PC-9 (cell line): ENCODE results near the gene RGS6. TPM values are rescaled to one million over a fixed set of nuclear protein-coding genes. Genes with fewer than 3 reads are reported as not detected.

ENCODE experiments used
- BruUV-seq: library from RNA; stranded (reverse); fragments of 400-500 nt; replicated peaks from 2 replicates; lab custom pipeline; 2021; lab: Mats Ljungman, UMichigan
- CTCF ChIA-PET: fragments of 300-600 bp; sonication (Branson Sonifier 250); formaldehyde crosslinking; loops from one replicate; lab custom pipeline; 2022; ENCODE audit warnings: antibody characterized with exemption; lab: Charles Lee
- POLR2A ChIA-PET: fragments of 300-600 bp; sonication (Branson Sonifier 250); formaldehyde crosslinking; loops from one replicate; lab custom pipeline; 2022; ENCODE audit warnings: antibody characterized with exemption; ENCODE audit not compliant: unreplicated experiment; lab: Charles Lee
- DNase-seq, 2 experiments: peaks; one replicate each; pipeline versions ENCODE4 v3.0.0 to v3.0.0-alpha.2; 2015 to 2022; ENCODE audit warnings: mixed read lengths in 1 of 2
- H2AFZ ChIP-seq: fragments of 200-600 bp; sonication (generic); 2 replicates; pipeline ENCODE4 v1.8.1; 2017; ENCODE audit warnings: antibody characterized with exemption
- H3F3A ChIP-seq: fragments of 200-600 bp; sonication (generic); 2 replicates; pipeline ENCODE4 v1.8.1; 2017; ENCODE audit warnings: antibody characterized with exemption, mild to moderate bottlenecking, low read depth; ENCODE audit not compliant: insufficient read depth
- H3K27ac ChIP-seq: fragments of 200-600 bp; sonication (generic); 2 replicates; pipeline ENCODE4 v1.6.1; 2016; ENCODE audit warnings: mixed run types
- H3K27me3 ChIP-seq: fragments of 200-600 bp; sonication (generic); 2 replicates; pipeline ENCODE4 v1.6.1; 2016; ENCODE audit warnings: low read depth, mixed run types; ENCODE audit not compliant: insufficient read depth
- H3K36me3 ChIP-seq: fragments of 200-600 bp; sonication (generic); 2 replicates; pipeline ENCODE4 v1.6.1; 2016; ENCODE audit warnings: low read depth, mixed run types
- H3K4me1 ChIP-seq: fragments of 200-600 bp; sonication (generic); replicated peaks from 2 replicates; pipeline ENCODE4 v1.6.1; 2016; ENCODE audit warnings: mixed run types; ENCODE audit not compliant: insufficient read depth
- H3K4me2 ChIP-seq: fragments of 200-600 bp; sonication (generic); 2 replicates; pipeline ENCODE4 v1.6.1; 2017; ENCODE audit warnings: mixed run types
- H3K4me3 ChIP-seq: fragments of 200-600 bp; sonication (generic); 2 replicates; pipeline ENCODE4 v1.6.1; 2016; ENCODE audit warnings: mixed run types
- H3K79me2 ChIP-seq: fragments of 200-600 bp; sonication (generic); 2 replicates; pipeline ENCODE4 v1.6.1; 2017; ENCODE audit warnings: low read depth, mixed run types
- H3K9me2 ChIP-seq: fragments of 200-600 bp; sonication (generic); 2 replicates; pipeline ENCODE4 v1.8.1; 2017; ENCODE audit warnings: mild to moderate bottlenecking; ENCODE audit not compliant: insufficient read depth
- H3K9me3 ChIP-seq: fragments of 200-600 bp; sonication (generic); 2 replicates; pipeline ENCODE4 v1.8.1; 2016; ENCODE audit warnings: low read depth; ENCODE audit not compliant: insufficient read depth
- H4K20me1 ChIP-seq: fragments of 200-600 bp; sonication (generic); 2 replicates; pipeline ENCODE4 v1.8.1; 2017; ENCODE audit not compliant: insufficient read depth
- CTCF ChIP-seq: fragments of 200-600 bp; sonication (generic); conservative IDR thresholded peaks from 2 replicates; pipeline ENCODE4 v1.6.1; 2017; ENCODE audit warnings: mixed run types, antibody characterized with exemption, mild to moderate bottlenecking, moderate library complexity
- EZH2 ChIP-seq: fragments of 200-600 bp; sonication (generic); IDR thresholded peaks from 2 replicates; pipeline ENCODE4 v1.8.0; 2017; ENCODE audit warnings: antibody characterized with exemption, low read depth
- intact Hi-C: fragments of 100-400 bp; cut with micrococcal nuclease; formaldehyde crosslinking; loops from one replicate; pipeline ENCODE4 v1.10.0; 2022; ENCODE audit not compliant: unreplicated experiment
- total RNA-seq: library from RNA; stranded (reverse); gene quantifications from 2 replicates; pipeline ENCODE4 v1.2.3, GENCODE V29; 2021

The RGS6 gene
- total RNA-seq, 1 experiment from 2014 or later, result not detected

- no TSS peak for BruUV-seq
- H4K20me1 ChIP-seq, result no peaks in the 10 kb centered on the region
- no peak overlapping the region for H3K27ac ChIP-seq
- peaks cover 20% of the 10 kb centered on the region; the same call in 1 of the 2 replicates for H3K27me3 ChIP-seq
- H3K36me3 ChIP-seq, result no peaks in the 10 kb centered on the region
- DNase-seq, result no peak
- no peak for TF ChIP-seq EZH2
- TF ChIP-seq CTCF, result no peak
- H3K9me3 ChIP-seq, result no peaks in the 10 kb centered on the region
- H2AFZ ChIP-seq, result no peak overlapping the region
- CTCF ChIA-PET, result no interaction called here
- no peaks in the 10 kb centered on the region for H3K4me1 ChIP-seq
- no peak overlapping the region for H3K4me2 ChIP-seq
- no peaks in the 10 kb centered on the region for H3K79me2 ChIP-seq
- no peaks in the 10 kb centered on the region; the same call in 1 of the 2 replicates for H3K9me2 ChIP-seq
- no peak overlapping the region for H3K4me3 ChIP-seq
- no peaks in the 10 kb centered on the region for H3F3A ChIP-seq
- POLR2A ChIA-PET, result no interaction called here
- intact Hi-C loops, result no loop called here
Observed at GRCh38 chr14:71996610-71997009, 64.4 kb downstream of the RGS6 start.

- Histone ChIP-seq H3K9me2 (no peaks in the 10 kb centered on the region), H3K27ac (no peak overlapping the region), H3K27me3 (peaks cover 9% of the 10 kb centered on the region; the same call in 1 of the 2 replicates), H3K4me2 (no peak overlapping the region), H3K36me3 (no peaks in the 10 kb centered on the region), H2AFZ (no peak overlapping the region), H3K79me2 (no peaks in the 10 kb centered on the region), H3K4me3 (no peak overlapping the region), H4K20me1 (no peaks in the 10 kb centered on the region), H3K4me1 (no peaks in the 10 kb centered on the region), H3K9me3 (no peaks in the 10 kb centered on the region), H3F3A (no peaks in the 10 kb centered on the region)
- ChIA-PET POLR2A (no interaction called here), CTCF (no interaction called here)
- TF ChIP-seq EZH2 (no peak), CTCF (no peak)
- DNase-seq, result no peak
- BruUV-seq, result no TSS peak
- intact Hi-C loops, result no loop called here
Observed at GRCh38 chr14:72000907-72001306, 68.7 kb downstream of the RGS6 start.

GRCh38 chr14:72002731-72003130 lies 70.5 kb downstream of the RGS6 start:
- H3K4me1 ChIP-seq, result no peaks in the 10 kb centered on the region
- H3K27me3 ChIP-seq, result 0 out of 2 replicates have a peak, but pooled peaks cover 2% of the 10 kb centered on the region
- H2AFZ ChIP-seq, result no peak overlapping the region
- H3K36me3 ChIP-seq, result no peaks in the 10 kb centered on the region
- TF ChIP-seq CTCF (no peak), EZH2 (no peak)
- H3K9me3 ChIP-seq, result no peaks in the 10 kb centered on the region
- no peak for DNase-seq
- H3K4me3 ChIP-seq, result no peak overlapping the region
- intact Hi-C loops, result no loop called here
- no peaks in the 10 kb centered on the region for H3F3A ChIP-seq
- POLR2A ChIA-PET, result no interaction called here
- no TSS peak for BruUV-seq
- CTCF ChIA-PET, result no interaction called here
- no peaks in the 10 kb centered on the region for H3K79me2 ChIP-seq
- no peaks in the 10 kb centered on the region for H4K20me1 ChIP-seq
- H3K4me2 ChIP-seq, result no peak overlapping the region
- H3K27ac ChIP-seq, result no peak overlapping the region
- H3K9me2 ChIP-seq, result no peaks in the 10 kb centered on the region
